Mammary epithelial cell (primary cell): ENCODE data around the gene NDUFA8.

Source experiments
- EZH2 ChIP-seq: IDR thresholded peaks from 2 replicates; pipeline ENCODE4 v1.6.1; 2012; ENCODE audit warnings: low read length, inconsistent platforms, borderline replicate concordance
- TF ChIP-seq, protein P1 (sequence below), 2 donors: IDR thresholded peaks in 1 of 2; conservative IDR thresholded peaks in 1 of 2; 2 replicates each; pipeline ENCODE4 v1.5.1; 2011 to 2012; ENCODE audit warnings: inconsistent platforms in 2 of 2, low read length in 2 of 2, mild to moderate bottlenecking in 2 of 2, control low read depth in 1 of 2, low read depth in 1 of 2; ENCODE audit not compliant: insufficient read depth in 1 of 2; ENCODE audit errors: extremely low read depth in 1 of 2

DNA sequence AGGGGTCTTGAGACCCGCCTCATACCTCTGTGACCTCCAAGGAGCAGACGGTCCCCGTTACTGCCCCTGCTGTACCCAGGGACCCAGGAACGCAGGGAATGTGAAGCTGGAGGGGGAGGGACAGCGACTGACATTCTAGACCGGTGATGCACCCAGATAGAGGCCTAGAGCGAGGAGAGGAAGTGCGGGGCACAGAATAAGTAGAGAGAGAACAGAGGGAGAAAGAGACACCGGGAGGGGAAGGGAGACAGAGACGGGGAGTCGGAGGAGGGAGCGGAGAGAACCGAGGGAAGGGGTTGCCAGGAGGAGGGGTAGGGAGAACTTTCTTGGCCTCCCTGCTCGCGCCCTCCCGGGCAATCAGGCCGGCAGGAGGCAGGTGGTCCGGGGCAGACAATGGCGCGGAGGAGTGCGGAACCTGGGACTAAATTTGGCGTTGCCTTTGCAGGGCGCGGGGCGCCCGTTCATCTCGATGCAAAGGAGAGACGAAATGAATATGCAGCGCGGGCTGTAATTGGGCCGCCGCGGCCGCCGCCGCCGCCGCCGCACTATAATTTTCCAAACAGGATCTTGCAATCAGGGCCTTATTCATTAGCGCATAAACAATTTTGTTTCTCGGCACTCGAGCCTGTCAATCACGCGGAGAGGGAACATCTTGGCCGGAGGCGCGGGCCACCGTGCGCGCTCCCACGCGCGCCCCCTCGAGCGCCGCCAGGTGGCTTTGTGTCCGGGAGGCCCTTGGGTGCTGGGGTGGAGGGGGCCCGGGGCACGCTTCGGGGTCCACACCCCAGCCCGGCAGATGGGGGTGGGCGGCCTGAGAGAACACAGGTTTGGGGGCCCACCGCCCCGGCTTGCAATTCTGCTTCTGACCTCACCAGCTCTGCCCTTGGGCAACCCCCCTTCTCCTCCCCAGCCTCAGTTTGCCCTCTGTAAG is 33.0 kb downstream of the NDUFA8 start:
- TF ChIP-seq, protein P1, sequence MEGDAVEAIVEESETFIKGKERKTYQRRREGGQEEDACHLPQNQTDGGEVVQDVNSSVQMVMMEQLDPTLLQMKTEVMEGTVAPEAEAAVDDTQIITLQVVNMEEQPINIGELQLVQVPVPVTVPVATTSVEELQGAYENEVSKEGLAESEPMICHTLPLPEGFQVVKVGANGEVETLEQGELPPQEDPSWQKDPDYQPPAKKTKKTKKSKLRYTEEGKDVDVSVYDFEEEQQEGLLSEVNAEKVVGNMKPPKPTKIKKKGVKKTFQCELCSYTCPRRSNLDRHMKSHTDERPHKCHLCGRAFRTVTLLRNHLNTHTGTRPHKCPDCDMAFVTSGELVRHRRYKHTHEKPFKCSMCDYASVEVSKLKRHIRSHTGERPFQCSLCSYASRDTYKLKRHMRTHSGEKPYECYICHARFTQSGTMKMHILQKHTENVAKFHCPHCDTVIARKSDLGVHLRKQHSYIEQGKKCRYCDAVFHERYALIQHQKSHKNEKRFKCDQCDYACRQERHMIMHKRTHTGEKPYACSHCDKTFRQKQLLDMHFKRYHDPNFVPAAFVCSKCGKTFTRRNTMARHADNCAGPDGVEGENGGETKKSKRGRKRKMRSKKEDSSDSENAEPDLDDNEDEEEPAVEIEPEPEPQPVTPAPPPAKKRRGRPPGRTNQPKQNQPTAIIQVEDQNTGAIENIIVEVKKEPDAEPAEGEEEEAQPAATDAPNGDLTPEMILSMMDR (conservative IDR thresholded peaks at IDR 0.05 in 1 of 2, IDR thresholded peaks at IDR 0.05 in 1 of 2; ENCODE audit: extremely low read depth in 1 of 2, insufficient read depth in 1 of 2, low read depth in 1 of 2, low read length in 2 of 2) = no peak
- TF ChIP-seq EZH2 = no peak
